HS-5 (cell line): Measurements from ENCODE around the gene EDN2.

ENCODE experiments used
- DNase-seq: peaks from one replicate; pipeline ENCODE4 v3.0.0-alpha.2; 2012; ENCODE audit warnings: low read depth

Gene EDN2

GRCh38 chr1:41484402-41485241 is at the start of gene EDN2:
TSS of gene EDN2 (minus strand) at chr1:41484683. CDS start at chr1:41484601, 82 bp downstream.
- DNase-seq: no peak

DNA sequence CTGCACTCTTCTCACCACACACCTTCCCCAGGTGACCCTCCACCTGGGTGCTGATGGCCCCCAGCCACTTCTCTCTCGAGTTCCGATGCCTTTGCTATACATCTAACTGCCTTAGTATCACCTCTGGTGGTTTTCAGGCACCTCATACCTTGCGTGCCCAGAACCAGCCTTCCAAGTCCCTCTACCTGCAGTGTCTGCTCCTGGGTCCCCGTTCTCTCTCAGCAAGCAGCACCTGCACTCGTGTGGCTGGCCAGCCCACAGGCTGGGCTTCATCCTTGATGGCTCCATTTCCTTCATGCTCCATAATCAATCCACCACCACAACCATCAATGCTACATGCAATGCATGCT is 49.2 kb upstream of the EDN2 start:
- DNase-seq: no peak

- no peak for DNase-seq
Measured at GRCh38 chr1:41533016-41533730, 48.7 kb upstream of the EDN2 start.

GRCh38 chr1:41532206-41532975 is 47.9 kb upstream of the EDN2 start:
- no peak for DNase-seq

DNA sequence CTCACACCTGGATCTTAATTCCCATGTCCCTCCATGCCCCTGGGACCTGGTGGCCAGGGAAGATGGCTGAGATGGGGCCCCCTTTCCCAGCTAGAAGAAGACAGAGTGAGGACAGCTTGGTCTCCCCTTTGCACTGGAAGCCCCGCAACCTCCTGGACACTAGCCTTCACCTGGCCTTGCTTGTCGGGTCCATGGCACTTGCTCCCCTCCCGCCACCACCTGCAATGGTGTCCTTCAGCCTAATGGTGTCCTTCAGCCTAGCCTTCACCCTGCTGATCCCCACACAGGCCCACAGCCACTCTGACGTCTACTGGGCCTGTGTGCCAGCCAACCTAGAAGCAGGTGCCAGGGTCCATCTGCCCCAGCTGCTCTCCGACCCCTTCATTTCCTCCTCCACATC is 45.9 kb upstream of the EDN2 start:
- DNase-seq: no peak

- no peak for DNase-seq
Measured at GRCh38 chr1:41529621-41530395, 45.3 kb upstream of the EDN2 start.

GRCh38 chr1:41528726-41529605 is 44.5 kb upstream of the EDN2 start:
- DNase-seq: no peak

- no peak for DNase-seq
Measured at GRCh38 chr1:41528106-41528505, 43.6 kb upstream of the EDN2 start.

DNA sequence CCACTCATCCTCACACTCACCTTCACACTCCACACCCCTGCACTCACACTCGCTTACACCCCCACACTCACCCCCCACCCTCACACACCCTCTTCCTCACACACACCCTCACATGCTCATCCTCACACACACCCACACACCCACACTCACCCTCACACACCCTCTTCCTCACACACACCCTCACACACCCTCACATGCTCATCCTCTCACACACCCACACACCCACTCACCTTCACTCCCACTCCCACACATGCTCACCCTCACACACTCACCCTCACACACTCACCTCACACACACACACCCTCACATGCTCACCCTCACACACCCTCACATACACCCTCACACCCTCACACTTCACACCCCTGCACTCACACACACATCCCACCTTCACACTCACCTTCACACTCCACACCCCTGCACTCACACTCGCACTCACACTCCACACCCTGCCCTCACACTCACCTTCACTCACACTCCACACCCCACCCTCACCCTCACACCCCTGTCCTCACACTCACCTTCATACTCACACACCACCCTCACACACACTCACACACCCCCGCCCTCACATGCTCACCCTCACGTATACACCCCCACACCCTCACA is 42.6 kb upstream of the EDN2 start:
- DNase-seq: no peak

GRCh38 chr1:41525891-41526587 is 41.6 kb upstream of the EDN2 start:
- DNase-seq: no peak

- DNase-seq: no peak
Measured at GRCh38 chr1:41524676-41525675, 40.5 kb upstream of the EDN2 start.

- DNase-seq: no peak
Measured at GRCh38 chr1:41523949-41524675, 39.6 kb upstream of the EDN2 start.

GRCh38 chr1:41523071-41523470 is 38.6 kb upstream of the EDN2 start:
- DNase-seq: no peak

- no peak for DNase-seq
Measured at GRCh38 chr1:41521766-41522165, 37.3 kb upstream of the EDN2 start.

DNA sequence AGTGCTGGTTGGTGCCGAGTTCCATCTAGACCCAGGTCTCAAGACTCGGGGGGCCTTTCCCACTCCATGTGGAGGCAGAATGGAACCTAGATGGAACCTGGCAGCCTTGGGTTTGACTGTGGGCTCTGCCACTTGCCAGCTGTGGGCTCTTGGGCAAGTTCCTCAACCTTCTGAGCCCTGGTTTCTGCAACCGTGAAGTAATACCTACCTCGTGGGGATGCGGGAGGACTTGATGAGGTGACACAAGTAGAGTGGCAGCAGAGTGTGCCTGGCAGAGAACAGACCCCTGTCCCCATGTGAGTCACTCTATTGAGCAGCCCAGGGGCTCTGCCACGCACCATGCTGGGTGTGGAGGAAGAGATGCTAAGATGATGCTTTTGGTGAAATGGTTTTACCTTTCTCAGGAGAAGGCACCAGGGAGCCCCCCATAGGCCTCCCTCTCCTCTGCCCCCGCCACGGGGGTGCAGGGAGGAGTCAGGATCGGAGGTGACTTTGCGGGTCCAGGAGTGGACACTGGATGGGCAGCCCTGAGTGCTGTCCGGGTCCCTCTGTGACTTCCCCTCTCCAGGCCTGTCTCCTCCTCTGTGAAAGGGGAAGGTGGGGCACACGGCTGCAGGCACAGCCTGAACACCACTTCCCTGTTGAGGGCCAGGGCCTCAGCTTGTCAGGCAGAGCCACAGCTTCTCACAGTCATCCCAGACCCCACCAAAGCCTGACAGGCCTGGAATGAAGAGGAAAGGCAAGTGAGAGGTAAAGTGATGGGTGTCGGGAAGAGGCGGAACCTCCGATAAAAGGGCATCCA is 36.7 kb upstream of the EDN2 start:
- no peak for DNase-seq

- DNase-seq: no peak
Measured at GRCh38 chr1:41519667-41520066, 35.2 kb upstream of the EDN2 start.

- no peak for DNase-seq
Measured at GRCh38 chr1:41518471-41518870, 34.0 kb upstream of the EDN2 start.
